Chondrocyte (in vitro differentiated cells): Measurements from ENCODE around the gene TSGA10. TPM values are rescaled to one million over a fixed set of nuclear protein-coding genes. Genes with fewer than 3 reads are reported as not detected.

ENCODE experiments used
- DNase-seq: peaks from one replicate; pipeline ENCODE4 v3.0.0; 2021; ENCODE audit warnings: mixed read lengths, low spot score
- H3K27ac Mint-ChIP-seq: one replicate; pipeline ENCODE4 v1.8.0; 2021; ENCODE audit warnings: mild to moderate bottlenecking, moderate library complexity, mixed read lengths; ENCODE audit not compliant: unreplicated experiment
- H3K27me3 Mint-ChIP-seq: 2 replicates; pipeline ENCODE4 v1.8.0; 2021; ENCODE audit warnings: low read depth, mixed read lengths
- H3K36me3 Mint-ChIP-seq: 2 replicates; pipeline ENCODE4 v1.8.0; 2021; ENCODE audit warnings: low read depth, mixed read lengths
- H3K4me1 Mint-ChIP-seq: 2 replicates; pipeline ENCODE4 v1.8.0; 2021; ENCODE audit warnings: low read depth, mild to moderate bottlenecking, mixed read lengths
- H3K4me3 Mint-ChIP-seq: one replicate; pipeline ENCODE4 v1.8.0; 2021; ENCODE audit warnings: mild to moderate bottlenecking, moderate library complexity, mixed read lengths; ENCODE audit not compliant: unreplicated experiment
- H3K9me3 Mint-ChIP-seq: 2 replicates; pipeline ENCODE4 v1.8.0; 2021; ENCODE audit warnings: low read depth, mixed read lengths
- CTCF ChIP-seq: fragments of 200-600 bp; sonication (generic); IDR thresholded peaks from 2 replicates; pipeline ENCODE4 v1.5.0; 2021; ENCODE audit warnings: antibody characterized with exemption, mild to moderate bottlenecking, moderate library complexity
- total RNA-seq: library from RNA; stranded (reverse); gene quantifications from 3 replicates; pipeline ENCODE4 v1.2.1, GENCODE V29; 2021

TSGA10 gene
- total RNA-seq, 1 donor from 2014 or later, result 2.3 TPM

GRCh38 chr2:99104006-99104405 is 50.7 kb downstream of the TSGA10 start:
- no peak for DNase-seq
- Mint-ChIP-seq H3K9me3 (no peaks in the 10 kb centered on the region), H3K36me3 (peaks cover 1% of the 10 kb centered on the region), H3K27me3 (no peaks in the 10 kb centered on the region), H3K4me1 (no peaks in the 10 kb centered on the region), H3K27ac (no peak overlapping the region), H3K4me3 (no peak overlapping the region)
- TF ChIP-seq CTCF, result no peak

- no peak for TF ChIP-seq CTCF
- peaks cover 1% of the 10 kb centered on the region for H3K36me3 Mint-ChIP-seq
- H3K4me1 Mint-ChIP-seq, result no peaks in the 10 kb centered on the region
- no peak for DNase-seq
- no peak overlapping the region for H3K4me3 Mint-ChIP-seq
- no peak overlapping the region for H3K27ac Mint-ChIP-seq
- no peaks in the 10 kb centered on the region for H3K9me3 Mint-ChIP-seq
- no peaks in the 10 kb centered on the region for H3K27me3 Mint-ChIP-seq
These were observed 53.0 kb downstream of the TSGA10 start for GRCh38 chr2:99101697-99102096.

- DNase-seq, result no peak
- Mint-ChIP-seq H3K36me3 (peaks cover 14% of the 10 kb centered on the region), H3K27me3 (peaks cover 18% of the 10 kb centered on the region), H3K4me1 (no peaks in the 10 kb centered on the region), H3K9me3 (peaks cover 25% of the 10 kb centered on the region), H3K27ac (no peak overlapping the region), H3K4me3 (no peak overlapping the region)
- no peak for TF ChIP-seq CTCF
These were observed 58.0 kb downstream of the TSGA10 start for GRCh38 chr2:99096728-99097127.

GRCh38 chr2:99088017-99088416 is 66.7 kb downstream of the TSGA10 start:
- Mint-ChIP-seq H3K36me3 (peaks cover 8% of the 10 kb centered on the region), H3K4me3 (no peak overlapping the region)
- no peak for DNase-seq

GRCh38 chr2:99086385-99086784 is 68.4 kb downstream of the TSGA10 start:
- DNase-seq, result no peak
- Mint-ChIP-seq H3K36me3 (peaks cover 7% of the 10 kb centered on the region), H3K9me3 (peaks cover under 1% of the 10 kb centered on the region), H3K27ac (no peak overlapping the region), H3K4me1 (no peaks in the 10 kb centered on the region), H3K27me3 (peaks cover 40% of the 10 kb centered on the region), H3K4me3 (no peak overlapping the region)
- no peak for TF ChIP-seq CTCF

More at GRCh38 chr2:99088017-99088416, 66.7 kb downstream of the TSGA10 start:
- Mint-ChIP-seq H3K9me3 (peaks cover 11% of the 10 kb centered on the region), H3K27me3 (peaks cover 46% of the 10 kb centered on the region), H3K4me1 (no peaks in the 10 kb centered on the region), H3K27ac (no peak overlapping the region)
- no peak for TF ChIP-seq CTCF
